Activated CD4-positive, alpha-beta memory T cell treated with anti-CD3 and anti-CD28 coated beads, Interleukin-2, amount 10 ng/mL, durations not matched to agents 7 days and 5 days (primary cell): ENCODE measurements around the gene RNF114. TPM values are rescaled to one million over a fixed set of nuclear protein-coding genes. Genes with fewer than 3 reads are reported as not detected.
"Not testable (repeated sequence)": the region's sequence is repeated elsewhere in the genome, so short reads cannot be mapped to it uniquely, and the experiment has no call there.

ENCODE experiments used
- CTCF ChIA-PET: fragments of 350-600 bp; sonication (Branson Sonifier 250); formaldehyde crosslinking; loops from one replicate; lab custom pipeline; 2021; ENCODE audit warnings: antibody characterized with exemption, inconsistent platforms; lab: Charles Lee
- POLR2A ChIA-PET: fragments of 350-600 bp; sonication (Branson Sonifier 250); formaldehyde crosslinking; loops from one replicate; lab custom pipeline; 2021; ENCODE audit warnings: antibody characterized with exemption; lab: Charles Lee
- DNase-seq: peaks from one replicate; pipeline ENCODE4 v3.0.0-alpha.2; 2020
- H3K27ac Mint-ChIP-seq: one replicate; pipeline ENCODE4 v1.8.0; 2021; ENCODE audit warnings: mild to moderate bottlenecking, mixed read lengths
- H3K27me3 Mint-ChIP-seq: one replicate; pipeline ENCODE4 v1.8.0; 2021; ENCODE audit warnings: mixed read lengths
- H3K36me3 Mint-ChIP-seq: one replicate; pipeline ENCODE4 v1.8.0; 2021; ENCODE audit warnings: low read depth, mixed read lengths
- H3K4me1 Mint-ChIP-seq: one replicate; pipeline ENCODE4 v1.8.0; 2021; ENCODE audit warnings: mixed read lengths
- H3K4me3 Mint-ChIP-seq: one replicate; pipeline ENCODE4 v1.8.0; 2021; ENCODE audit warnings: mild to moderate bottlenecking, mixed read lengths
- H3K9me3 Mint-ChIP-seq: one replicate; pipeline ENCODE4 v1.8.0; 2021; ENCODE audit warnings: mixed read lengths
- total RNA-seq, 2 experiments: library from RNA; stranded (reverse); gene quantifications; one replicate each; pipeline ENCODE4 v1.2.3, GENCODE V29; 2021

Gene RNF114
- total RNA-seq, 2 experiments from 2014 or later, result 66.4 to 76.4 TPM

GRCh38 chr20:49987015-49987867 is 51.0 kb downstream of the RNF114 start:
- H3K36me3 Mint-ChIP-seq, result no peaks in the 10 kb centered on the region
- H3K4me1 Mint-ChIP-seq, result peaks cover 15% of the 10 kb centered on the region
- no peak for DNase-seq
- ChIA-PET CTCF (interaction anchor here (3.3 to 3.4 kb wide), 2 partner anchors 8 to 84 kb away, joined by 16 to 17 read pairs; no protein-coding TSS in a partner anchor), POLR2A (interaction anchor here (1.0 kb wide), 1 partner anchor 11 kb away, joined by 3 read pairs; no protein-coding TSS in a partner anchor)
- no peak overlapping the region for H3K4me3 Mint-ChIP-seq
- H3K27ac Mint-ChIP-seq, result no peak overlapping the region
- peaks cover 4% of the 10 kb centered on the region for H3K27me3 Mint-ChIP-seq
- no peaks in the 10 kb centered on the region for H3K9me3 Mint-ChIP-seq

- H3K9me3 Mint-ChIP-seq, result no peaks in the 10 kb centered on the region
- POLR2A ChIA-PET, result no interaction called here
- peaks cover 10% of the 10 kb centered on the region for H3K4me1 Mint-ChIP-seq
- DNase-seq, result no peak
- peaks cover 4% of the 10 kb centered on the region for H3K27me3 Mint-ChIP-seq
- no peaks in the 10 kb centered on the region for H3K36me3 Mint-ChIP-seq
- CTCF ChIA-PET, result interaction anchor here (3.3 to 3.4 kb wide), 2 partner anchors 9 to 83 kb away, joined by 16 to 17 read pairs; no protein-coding TSS in a partner anchor
- no peak overlapping the region for H3K4me3 Mint-ChIP-seq
- H3K27ac Mint-ChIP-seq, result no peak overlapping the region
Measured at GRCh38 chr20:49987868-49988690, 51.9 kb downstream of the RNF114 start.

GRCh38 chr20:49989234-49990065 is 53.3 kb downstream of the RNF114 start:
- H3K36me3 Mint-ChIP-seq, result no peaks in the 10 kb centered on the region
- CTCF ChIA-PET, result interaction anchor here (0.6 to 3.4 kb wide), 6 partner anchors 10 to 539 kb away, joined by 3 to 17 read pairs (median 4); no protein-coding TSS in a partner anchor
- no peaks in the 10 kb centered on the region for H3K4me1 Mint-ChIP-seq
- POLR2A ChIA-PET, result no interaction called here
- H3K27ac Mint-ChIP-seq, result no peak overlapping the region
- DNase-seq, result no peak
- H3K27me3 Mint-ChIP-seq, result peaks cover 5% of the 10 kb centered on the region
- H3K4me3 Mint-ChIP-seq, result no peak overlapping the region
- H3K9me3 Mint-ChIP-seq, result no peaks in the 10 kb centered on the region

GRCh38 chr20:49990271-49990720 is 54.1 kb downstream of the RNF114 start:
- H3K4me3 Mint-ChIP-seq, result no peak overlapping the region
- POLR2A ChIA-PET, result no interaction called here
- H3K27ac Mint-ChIP-seq, result no peak overlapping the region
- DNase-seq, result no peak
- CTCF ChIA-PET, result interaction anchor here (0.7 to 3.4 kb wide), 2 partner anchors 11 to 81 kb away, joined by 9 to 17 read pairs; no protein-coding TSS in a partner anchor
- no peaks in the 10 kb centered on the region for H3K36me3 Mint-ChIP-seq
- peaks cover 5% of the 10 kb centered on the region for H3K27me3 Mint-ChIP-seq
- no peaks in the 10 kb centered on the region for H3K9me3 Mint-ChIP-seq
- no peaks in the 10 kb centered on the region for H3K4me1 Mint-ChIP-seq

GRCh38 chr20:49993301-49993751 is 57.1 kb downstream of the RNF114 start:
- DNase-seq, result no peak
- POLR2A ChIA-PET, result no interaction called here
- Mint-ChIP-seq H3K4me3 (no peak overlapping the region), H3K36me3 (no peaks in the 10 kb centered on the region), H3K4me1 (no peaks in the 10 kb centered on the region), H3K27ac (no peak overlapping the region), H3K9me3 (no peaks in the 10 kb centered on the region), H3K27me3 (peaks cover 11% of the 10 kb centered on the region)
- CTCF ChIA-PET, result interaction anchor here (0.9 kb wide), 1 partner anchor 23 kb away, joined by 3 read pairs; no protein-coding TSS in a partner anchor

GRCh38 chr20:49995586-49995985 is 59.4 kb downstream of the RNF114 start:
- Mint-ChIP-seq H3K36me3 (no peaks in the 10 kb centered on the region), H3K27ac (no peak overlapping the region), H3K9me3 (no peaks in the 10 kb centered on the region), H3K4me1 (peaks cover under 1% of the 10 kb centered on the region), H3K4me3 (no peak overlapping the region), H3K27me3 (peaks cover 11% of the 10 kb centered on the region)
- ChIA-PET CTCF (no interaction called here), POLR2A (no interaction called here)
- no peak for DNase-seq

- H3K27ac Mint-ChIP-seq, H3K4me3 Mint-ChIP-seq, POLR2A ChIA-PET, DNase-seq, H3K36me3 Mint-ChIP-seq, H3K9me3 Mint-ChIP-seq, H3K27me3 Mint-ChIP-seq: not testable (repeated sequence)
- peaks cover 11% of the 10 kb centered on the region for H3K4me1 Mint-ChIP-seq
- CTCF ChIA-PET, result interaction anchor here (1.2 kb wide), 1 partner anchor 73 kb away, joined by 4 read pairs; no protein-coding TSS in a partner anchor
Measured at GRCh38 chr20:49998478-49999188, 62.4 kb downstream of the RNF114 start.

- Mint-ChIP-seq H3K36me3 (no peaks in the 10 kb centered on the region), H3K27me3 (peaks cover 10% of the 10 kb centered on the region), H3K27ac (no peak overlapping the region), H3K4me1 (peaks cover 11% of the 10 kb centered on the region), H3K9me3 (no peaks in the 10 kb centered on the region), H3K4me3 (no peak overlapping the region)
- DNase-seq, result no peak
- POLR2A ChIA-PET, result no interaction called here
- CTCF ChIA-PET, result interaction anchor here (1.2 kb wide), 1 partner anchor 72 kb away, joined by 4 read pairs; no protein-coding TSS in a partner anchor
Measured at GRCh38 chr20:49999329-49999728, 63.1 kb downstream of the RNF114 start.

GRCh38 chr20:50000548-50001222 is 64.5 kb downstream of the RNF114 start:
- DNase-seq, POLR2A ChIA-PET, H3K36me3 Mint-ChIP-seq, H3K9me3 Mint-ChIP-seq, H3K4me3 Mint-ChIP-seq, H3K27ac Mint-ChIP-seq: not testable (repeated sequence)
- Mint-ChIP-seq H3K4me1 (peaks cover 19% of the 10 kb centered on the region), H3K27me3 (peaks cover 14% of the 10 kb centered on the region)
- CTCF ChIA-PET, result interaction anchor here (0.7 to 1.9 kb wide), 2 partner anchors 22 to 37 kb away, joined by 3 to 6 read pairs; no protein-coding TSS in a partner anchor

- ChIA-PET CTCF (interaction anchor here (1.9 kb wide), 1 partner anchor 23 kb away, joined by 6 read pairs; no protein-coding TSS in a partner anchor), POLR2A (no interaction called here)
- Mint-ChIP-seq H3K9me3 (no peaks in the 10 kb centered on the region), H3K4me3 (no peak overlapping the region), H3K4me1 (peaks cover 22% of the 10 kb centered on the region), H3K27ac (no peak overlapping the region), H3K36me3 (no peaks in the 10 kb centered on the region), H3K27me3 (peaks cover 13% of the 10 kb centered on the region)
- no peak for DNase-seq
Measured at GRCh38 chr20:50001784-50002311, 65.7 kb downstream of the RNF114 start.

GRCh38 chr20:50003253-50003656 is 67.1 kb downstream of the RNF114 start:
- H3K27ac Mint-ChIP-seq, result no peak overlapping the region
- H3K27me3 Mint-ChIP-seq, result peaks cover 20% of the 10 kb centered on the region
- POLR2A ChIA-PET, result no interaction called here
- DNase-seq, result no peak
- peaks cover 25% of the 10 kb centered on the region for H3K4me1 Mint-ChIP-seq
- H3K4me3 Mint-ChIP-seq, result no peak overlapping the region
- no peaks in the 10 kb centered on the region for H3K9me3 Mint-ChIP-seq
- no peaks in the 10 kb centered on the region for H3K36me3 Mint-ChIP-seq
- CTCF ChIA-PET, result interaction anchor here (3.0 kb wide), 1 partner anchor 68 kb away, joined by 8 read pairs; no protein-coding TSS in a partner anchor
